Amniotic stem cell (primary cell): Measurements from ENCODE around the gene MLLT11.
"Not testable (repeated sequence)": the region's sequence is repeated elsewhere in the genome, so short reads cannot be mapped to it uniquely, and the experiment has no call there.

Source experiments
- DNase-seq: peaks from one replicate; lab custom pipeline; 2025; lab: John Stamatoyannopoulos, UW

The MLLT11 gene

DNA sequence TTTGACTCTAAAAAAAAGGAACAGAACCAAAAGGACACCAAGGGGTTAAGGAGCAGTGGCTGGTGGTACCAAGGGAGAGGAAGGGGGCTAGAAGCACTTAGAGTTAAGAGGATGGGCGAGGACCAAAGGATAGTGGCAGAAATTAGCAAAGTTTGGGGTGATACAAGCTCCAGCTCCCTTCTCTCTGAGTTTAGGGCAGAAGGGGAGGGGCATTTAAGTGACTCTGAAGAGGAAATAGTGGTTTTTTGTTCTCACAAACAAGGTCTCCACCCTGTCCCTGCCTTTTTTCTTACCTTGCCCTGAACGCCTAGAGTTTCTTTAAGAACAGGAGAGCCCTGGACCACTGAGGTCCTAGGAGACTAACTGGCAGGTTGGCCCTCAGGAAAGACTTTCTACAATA lies 4.0 kb upstream of the MLLT11 start:
- DNase-seq: no peak

DNA sequence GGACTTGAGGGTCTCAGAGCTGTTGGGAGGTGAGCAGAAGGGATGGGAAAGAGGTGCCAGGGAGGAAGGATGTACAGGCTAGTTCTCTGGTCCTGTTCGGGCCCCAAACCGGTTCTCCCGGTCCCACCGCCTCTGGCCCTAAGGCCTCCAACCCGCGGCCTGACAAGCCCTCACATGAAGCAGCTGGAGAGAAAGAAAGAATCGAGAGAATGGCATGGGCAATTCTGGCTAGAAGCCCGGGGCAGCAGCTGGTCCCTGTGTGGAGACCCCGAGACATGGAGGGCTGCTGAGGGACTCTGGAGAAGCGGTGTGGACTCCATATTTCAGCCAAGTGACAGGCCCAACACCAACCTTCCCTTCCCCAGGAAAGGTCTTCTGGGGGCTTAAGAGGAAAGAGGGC lies 1.5 kb upstream of the MLLT11 start:
- DNase-seq: no peak

DNA sequence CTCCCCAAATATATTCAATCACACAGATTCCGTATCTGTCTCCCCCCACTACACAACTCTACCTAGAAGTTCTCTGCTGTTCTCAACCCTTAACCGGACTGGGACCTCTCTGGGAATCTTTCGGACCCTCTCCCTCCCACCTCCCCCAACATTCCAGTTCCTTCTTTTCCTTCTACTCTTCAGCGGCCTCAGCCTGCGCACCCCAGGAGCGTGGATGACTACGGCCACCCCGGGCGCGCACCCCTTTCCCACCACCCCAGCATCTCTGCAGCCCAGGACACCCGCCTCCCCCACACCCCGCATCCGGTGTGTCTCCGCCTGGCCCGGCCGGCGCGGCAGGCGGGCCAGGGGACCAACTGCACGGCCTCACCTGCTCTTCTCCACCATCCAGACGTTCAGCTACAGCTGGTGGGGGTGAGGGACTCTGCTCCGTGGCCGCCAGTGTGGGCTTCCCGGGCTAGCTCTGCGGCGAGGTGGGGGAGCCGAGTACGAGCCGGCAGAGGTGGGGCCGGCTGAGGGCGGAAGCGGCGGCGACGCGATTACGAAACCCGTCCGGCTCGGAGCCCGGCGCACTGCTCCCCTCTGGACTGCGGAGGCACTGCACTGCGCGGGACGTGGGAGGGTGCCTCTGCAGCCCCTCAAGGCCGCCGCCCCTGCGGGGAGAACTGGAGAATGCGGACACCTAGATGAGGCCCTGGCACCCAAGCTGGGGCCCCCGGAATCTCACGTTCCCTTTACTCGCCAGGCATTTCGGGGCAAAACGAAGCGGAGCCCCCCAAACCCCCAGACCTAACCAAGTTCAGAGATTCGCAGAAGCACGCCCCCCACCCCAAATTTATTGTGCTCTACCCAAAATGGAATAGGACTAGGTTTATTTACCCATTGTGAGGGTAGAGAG lies 839 bp upstream of the MLLT11 start, which contains the start of gene CDC42SE1:
TSS of gene CDC42SE1 (minus strand) at position 514 of the 898 bp plus-strand sequence. CDS start 3,892 bp downstream, outside the sequence.
- DNase-seq: peak; percentile 73

DNA sequence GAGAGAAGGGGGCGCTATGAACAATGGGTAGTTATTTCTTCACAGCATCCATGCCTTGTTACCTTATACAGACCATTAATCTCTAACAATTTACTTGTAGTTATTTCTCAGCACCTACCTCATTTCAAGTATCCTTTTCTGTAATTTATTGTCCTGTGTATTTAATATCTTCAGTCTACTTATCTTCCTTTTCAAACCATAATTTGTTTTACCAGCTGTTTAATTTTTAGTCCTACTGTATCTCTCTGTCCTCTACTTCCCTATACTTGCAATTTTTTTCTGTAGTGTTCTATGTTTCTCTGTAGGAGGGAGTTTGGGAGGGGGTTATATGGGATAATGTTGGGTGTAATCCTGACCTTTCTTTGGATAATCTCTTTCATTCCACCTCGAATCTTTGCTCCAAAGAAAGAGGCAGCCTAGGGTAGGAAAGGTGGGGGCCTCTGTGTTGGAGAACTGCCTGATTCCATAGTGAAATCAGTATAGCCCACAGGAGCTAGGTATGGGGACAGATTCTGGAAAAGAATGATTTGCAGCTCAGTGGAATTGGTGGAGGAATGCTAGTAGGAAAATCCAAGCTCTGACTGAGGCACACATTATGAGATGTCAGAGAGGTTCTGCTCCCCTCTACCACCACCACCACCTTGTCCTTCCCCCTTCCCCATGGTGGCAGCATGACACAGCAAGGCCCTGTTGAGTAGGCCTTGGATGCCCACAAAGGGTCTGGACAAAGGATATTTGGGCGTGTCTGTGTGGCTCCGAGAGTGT lies 642 bp downstream of the MLLT11 start:
- no peak for DNase-seq

DNA sequence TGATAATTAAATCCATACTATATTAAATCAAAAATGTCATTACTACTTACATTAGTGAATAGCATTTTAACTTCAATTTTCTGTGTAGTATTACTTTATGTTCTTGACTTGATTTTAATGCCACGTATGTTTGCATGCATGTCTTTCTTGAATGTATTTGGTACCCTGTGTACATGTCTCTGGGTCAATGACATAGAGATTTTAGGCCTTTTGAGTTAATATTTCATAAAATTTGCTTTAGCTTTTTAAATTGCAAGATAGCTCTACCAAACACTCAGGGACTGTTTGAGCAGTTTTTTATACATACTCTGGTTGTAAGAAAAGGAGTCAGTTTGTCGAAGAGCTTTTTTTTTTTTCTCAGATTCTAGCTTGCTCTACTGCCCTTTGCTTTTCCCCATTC lies 1.5 kb downstream of the MLLT11 start:
- no peak for DNase-seq

DNA sequence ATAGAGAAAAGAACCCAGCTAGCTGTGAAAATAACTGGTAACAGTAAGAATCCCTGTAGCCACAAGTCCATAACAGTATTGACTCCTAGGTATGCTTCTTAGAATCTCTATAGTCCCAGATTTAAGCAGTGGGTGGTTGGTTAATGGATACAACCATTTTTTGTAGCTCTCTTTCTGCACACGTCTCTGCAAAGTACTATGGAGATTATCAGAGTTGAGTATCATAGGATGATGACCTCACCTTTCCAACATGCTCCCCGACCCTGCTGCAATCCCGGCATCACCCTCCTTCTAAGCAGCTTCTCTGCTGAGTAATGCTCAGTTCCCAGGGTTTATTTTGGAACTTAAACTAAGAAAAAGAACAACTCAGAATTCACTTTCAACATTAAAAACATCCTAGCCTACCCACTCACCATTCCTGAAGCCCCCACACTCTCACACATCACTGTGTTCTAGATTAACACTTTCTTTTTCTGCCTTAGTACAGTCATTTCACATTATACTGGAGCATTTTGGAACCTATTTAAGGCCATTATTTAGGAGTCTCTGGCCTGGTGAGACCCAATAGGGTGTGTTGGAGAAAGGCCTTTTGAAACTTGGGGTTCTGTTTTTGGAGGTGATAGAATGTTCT lies 2.7 kb downstream of the MLLT11 start:
- DNase-seq: peak; percentile 74

DNA sequence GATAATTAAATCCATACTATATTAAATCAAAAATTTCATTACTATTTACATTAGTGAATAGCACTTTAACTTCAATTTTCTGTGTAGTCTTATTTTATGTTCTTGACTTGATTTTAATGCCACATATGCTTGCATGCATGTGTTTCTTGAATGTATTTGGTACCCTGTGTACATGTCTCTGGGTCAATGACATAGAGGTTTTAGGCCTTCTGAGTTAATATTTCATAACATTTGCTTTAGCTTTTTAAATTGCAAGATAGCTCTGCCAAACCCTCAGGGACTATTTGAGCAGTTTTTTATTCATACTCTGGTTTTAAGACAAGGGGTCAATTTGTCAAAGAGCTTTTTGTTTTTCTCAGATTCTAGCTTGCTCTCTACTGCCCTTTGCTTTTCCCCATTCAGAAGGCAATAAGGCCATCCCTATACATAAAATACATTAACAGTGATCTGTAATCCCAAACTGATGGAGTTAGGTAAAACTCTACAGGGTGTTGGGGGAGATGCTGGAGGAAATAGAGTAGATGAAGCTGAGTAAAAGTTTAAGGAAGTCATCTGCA lies 5.0 kb downstream of the MLLT11 start:
- DNase-seq: no peak

DNA sequence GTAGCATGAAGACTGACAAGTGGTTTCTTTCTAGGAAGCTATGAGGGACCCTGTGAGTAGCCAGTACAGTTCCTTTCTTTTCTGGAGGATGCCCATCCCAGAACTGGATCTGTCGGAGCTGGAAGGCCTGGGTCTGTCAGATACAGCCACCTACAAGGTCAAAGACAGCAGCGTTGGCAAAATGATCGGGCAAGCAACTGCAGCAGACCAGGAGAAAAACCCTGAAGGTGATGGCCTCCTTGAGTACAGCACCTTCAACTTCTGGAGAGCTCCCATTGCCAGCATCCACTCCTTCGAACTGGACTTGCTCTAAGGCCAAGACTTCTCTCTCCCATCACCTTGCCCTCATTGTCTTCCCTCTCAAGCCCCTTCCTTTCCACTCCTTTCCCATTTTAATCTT lies 7.0 kb downstream of the MLLT11 start:
- DNase-seq: no peak

DNA sequence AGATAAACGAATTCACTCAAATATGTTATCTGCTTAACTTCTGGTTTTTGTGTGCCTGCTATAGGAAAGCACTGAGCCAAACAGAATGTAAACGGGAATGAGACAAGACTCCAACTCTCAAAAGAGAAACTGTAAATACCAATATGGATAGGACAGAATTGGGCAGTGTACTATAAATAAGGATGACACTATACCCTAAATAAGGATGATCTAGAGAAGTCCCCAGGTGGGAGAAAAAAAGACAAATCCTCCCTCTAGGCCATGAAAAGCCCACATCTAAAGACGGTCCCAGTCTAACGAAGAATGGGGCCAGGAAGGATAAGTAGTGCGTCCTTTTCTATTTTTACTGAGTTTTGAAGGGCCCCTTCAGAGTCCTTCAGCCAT lies 8.9 kb downstream of the MLLT11 start:
- DNase-seq: no peak

DNA sequence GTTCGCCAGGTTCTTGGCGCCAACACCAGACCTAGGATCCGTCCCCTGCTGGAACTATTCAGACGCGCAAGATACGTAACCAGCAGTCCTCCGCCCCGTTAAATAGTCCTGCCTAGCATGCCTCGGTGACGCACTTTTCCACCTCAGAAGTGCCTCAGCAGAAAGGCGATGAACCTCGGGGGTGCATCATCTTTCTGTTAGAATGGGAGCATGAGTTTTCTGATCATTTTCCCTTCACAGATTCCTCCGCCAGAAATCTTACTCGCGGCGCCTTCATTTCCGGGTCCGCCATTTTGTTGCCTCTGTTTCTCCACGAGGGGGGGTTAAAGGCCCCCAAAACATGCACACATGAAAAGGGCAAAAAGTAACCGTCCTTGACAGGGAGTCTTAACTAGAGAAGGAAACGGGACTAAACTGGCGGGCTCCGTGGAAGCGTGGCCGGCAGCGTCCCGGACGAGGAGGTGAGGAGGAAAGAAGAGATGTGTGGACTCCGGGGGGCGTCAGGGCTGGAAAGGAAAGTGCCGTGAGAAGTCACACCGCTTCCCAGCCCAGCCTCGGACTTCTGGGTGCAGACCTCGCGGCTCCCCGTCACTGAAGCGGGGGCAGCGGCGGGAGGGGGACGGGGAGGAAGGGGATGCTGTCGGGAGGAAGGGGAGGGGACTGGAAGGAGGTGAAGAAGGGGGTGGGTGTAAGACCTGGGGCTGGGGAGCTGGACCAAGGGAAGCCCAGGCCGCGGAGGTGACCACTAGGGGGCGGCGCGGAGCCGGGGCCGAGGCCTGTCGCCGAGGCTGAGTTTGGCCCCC lies 10.5 kb downstream of the MLLT11 start, which contains the start of gene GABPB2:
TSS of gene GABPB2 (plus strand) at position 288 of the 803 bp plus-strand sequence. CDS start 17,429 bp downstream, outside the sequence.
- DNase-seq: peak; percentile 86

DNA sequence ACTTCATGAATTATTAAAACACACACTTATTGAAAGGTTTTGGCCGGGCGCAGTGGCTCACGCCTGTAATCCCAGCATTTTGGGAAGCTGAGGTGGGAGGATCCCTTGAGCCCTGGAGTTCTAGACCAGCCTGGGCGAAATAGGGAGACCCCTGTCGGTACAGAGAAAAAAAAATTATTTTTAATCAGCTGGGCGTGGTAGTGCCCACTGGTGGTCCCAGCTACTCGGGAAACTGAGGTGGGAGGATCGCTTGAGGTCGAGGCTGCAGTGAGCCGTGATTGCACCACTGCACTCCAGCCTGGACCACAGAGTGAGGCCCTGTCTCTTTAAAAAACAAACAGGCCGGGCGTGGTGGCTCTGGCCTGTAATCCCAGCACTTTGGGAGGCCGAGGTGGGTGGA lies 12.0 kb downstream of the MLLT11 start:
- no peak for DNase-seq

DNA sequence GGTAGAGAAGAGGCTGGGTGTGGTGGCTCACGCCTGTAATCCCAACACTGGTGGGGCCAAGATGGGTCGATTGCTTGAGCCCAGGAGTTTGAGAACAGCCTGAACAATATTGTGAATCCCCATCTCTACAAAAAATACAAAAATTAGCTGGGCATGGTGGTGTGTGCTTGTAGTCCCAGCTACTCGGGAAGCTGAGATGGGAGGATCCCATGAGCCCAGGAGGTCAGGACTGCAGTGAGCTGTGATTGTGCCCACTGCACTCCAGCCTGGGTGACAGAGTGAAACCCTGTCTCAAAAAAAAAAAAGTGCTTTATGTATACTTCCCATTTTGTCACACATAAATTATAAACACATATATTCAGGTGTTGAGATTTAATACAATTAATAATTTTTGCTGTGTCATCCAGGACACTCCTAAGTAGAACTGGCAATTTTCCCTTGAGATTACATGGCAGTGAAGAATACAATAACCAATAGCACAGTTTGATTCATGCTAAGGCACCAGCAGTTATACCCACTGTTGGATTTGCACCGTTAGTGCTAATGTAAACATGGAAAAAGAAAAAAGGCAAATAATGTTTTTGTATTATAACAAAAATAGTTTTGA lies 25.9 kb downstream of the MLLT11 start:
- no peak for DNase-seq

DNA sequence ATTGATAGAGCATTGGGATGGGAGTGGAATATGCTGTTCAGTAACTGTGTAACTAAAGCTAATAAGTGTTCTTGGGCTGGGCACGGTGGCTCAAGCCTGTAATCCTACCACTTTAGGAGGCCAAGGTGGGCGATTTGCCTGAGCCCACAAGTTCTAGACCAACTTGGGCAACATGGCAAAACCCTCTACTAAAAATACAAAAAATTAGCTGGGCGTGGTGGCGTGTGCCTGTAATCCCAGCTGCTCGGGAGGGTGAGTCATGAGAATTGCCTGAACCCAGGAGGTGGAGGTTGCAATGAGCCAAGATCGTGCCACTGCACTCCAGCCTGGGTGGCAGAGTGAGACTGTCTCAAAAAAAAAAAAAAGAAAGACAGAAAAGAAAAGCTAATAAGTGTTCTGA lies 37.2 kb downstream of the MLLT11 start:
- DNase-seq: not testable (repeated sequence)

DNA sequence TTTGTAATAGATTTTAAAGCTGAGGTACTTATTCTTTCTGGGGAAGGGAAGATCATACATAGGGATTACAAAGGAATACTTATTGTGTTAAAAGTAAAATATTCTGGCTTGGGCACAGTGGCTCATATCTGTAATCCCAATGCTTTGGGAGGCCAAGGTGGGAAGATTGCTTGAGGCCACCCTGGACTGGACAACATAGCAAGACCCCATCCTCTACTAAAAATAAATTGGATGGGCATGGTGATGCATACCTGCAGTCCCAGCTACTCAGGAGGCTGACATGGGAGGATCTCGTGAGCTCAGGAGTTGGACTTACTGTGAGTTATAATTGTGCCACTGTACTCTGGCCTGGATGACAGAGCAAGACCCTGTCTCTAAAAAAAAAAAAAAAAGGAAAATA lies 37.9 kb downstream of the MLLT11 start:
- DNase-seq: no peak

DNA sequence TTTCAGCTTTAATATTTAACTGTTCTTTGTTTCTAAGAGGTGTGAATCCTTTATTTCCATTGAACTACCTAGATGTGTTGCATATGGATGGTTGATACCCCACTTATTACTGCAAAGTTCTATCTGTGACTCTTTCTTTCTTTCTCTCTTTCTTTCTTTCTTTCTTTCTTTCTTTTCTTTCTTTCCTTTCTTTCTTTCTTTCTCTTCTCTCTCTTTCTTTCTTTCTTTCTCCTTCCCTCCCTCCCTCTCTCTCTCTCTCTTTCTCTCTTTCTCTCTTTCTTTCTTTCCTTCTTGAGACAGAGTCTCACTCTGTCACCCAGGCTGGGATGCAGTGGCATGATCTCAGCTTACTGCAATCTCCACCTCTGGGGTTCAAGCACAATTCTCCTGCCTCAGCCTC lies 44.4 kb downstream of the MLLT11 start:
- no peak for DNase-seq

DNA sequence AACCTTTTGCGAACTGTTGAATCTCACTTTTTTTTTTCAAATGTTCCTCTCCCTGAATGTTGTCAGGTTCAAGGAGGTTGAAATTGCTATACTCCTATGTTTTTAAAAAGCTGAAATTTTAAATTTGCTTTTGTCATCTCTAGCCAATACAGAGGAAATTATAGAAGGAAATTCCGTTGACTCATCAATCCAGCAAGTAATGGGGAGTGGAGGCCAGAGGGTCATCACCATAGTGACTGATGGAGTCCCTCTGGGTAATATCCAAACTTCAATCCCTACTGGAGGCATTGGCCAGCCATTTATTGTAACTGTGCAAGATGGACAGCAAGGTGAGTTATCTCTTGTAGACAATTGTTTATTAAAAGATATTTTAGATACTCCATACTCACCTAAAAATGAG lies 46.7 kb downstream of the MLLT11 start:
- DNase-seq: no peak

DNA sequence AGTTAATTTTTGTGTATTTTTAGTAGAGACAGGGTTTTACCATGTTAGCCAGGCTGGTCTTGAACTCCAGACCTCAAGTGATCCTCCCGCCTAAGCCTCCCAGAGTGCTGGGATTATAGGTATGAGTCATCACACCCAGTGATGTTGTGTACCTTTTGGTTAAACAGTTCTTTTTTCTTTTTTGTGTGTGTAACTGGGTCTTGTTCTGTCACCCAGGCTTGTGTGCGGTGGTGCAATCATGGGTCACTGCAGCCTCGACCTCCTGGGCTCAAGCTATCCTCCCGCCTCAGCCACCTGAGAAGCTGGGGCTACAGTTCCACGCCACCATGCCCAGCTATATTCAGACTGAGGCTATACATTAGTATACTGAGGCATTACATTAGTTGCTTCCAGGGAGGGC lies 48.1 kb downstream of the MLLT11 start:
- DNase-seq: no peak

DNA sequence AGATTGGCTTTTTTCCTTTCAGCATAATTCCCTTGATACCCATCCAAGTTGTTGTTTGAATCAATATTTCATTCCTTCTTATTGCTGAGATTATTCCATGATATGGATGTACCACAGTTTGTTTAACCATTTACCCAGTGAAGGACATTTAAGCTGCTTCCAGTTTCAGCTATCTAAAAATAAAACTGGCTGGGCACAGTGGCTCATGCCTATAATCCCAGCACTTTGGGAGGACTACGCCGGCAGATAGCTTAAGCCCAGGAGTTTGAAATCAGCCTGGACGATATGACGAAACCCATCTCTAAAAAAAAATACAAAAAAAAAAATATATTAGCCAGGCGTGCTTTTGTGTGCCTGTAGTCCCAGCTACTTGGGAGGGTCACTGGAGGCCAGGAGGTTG lies 53.7 kb downstream of the MLLT11 start:
- no peak for DNase-seq
